ENCODE measurements around the gene OLFM1. TPM values are rescaled to one million over a fixed set of nuclear protein-coding genes. Genes with fewer than 3 reads are reported as not detected.
A peak's percentile ranks its signal among the peaks of the same experiment; 100 is the strongest.

Gene OLFM1
- polyA plus RNA-seq, 4 donors, result 3.8 to 7.3 (median 5.0) TPM

DNA sequence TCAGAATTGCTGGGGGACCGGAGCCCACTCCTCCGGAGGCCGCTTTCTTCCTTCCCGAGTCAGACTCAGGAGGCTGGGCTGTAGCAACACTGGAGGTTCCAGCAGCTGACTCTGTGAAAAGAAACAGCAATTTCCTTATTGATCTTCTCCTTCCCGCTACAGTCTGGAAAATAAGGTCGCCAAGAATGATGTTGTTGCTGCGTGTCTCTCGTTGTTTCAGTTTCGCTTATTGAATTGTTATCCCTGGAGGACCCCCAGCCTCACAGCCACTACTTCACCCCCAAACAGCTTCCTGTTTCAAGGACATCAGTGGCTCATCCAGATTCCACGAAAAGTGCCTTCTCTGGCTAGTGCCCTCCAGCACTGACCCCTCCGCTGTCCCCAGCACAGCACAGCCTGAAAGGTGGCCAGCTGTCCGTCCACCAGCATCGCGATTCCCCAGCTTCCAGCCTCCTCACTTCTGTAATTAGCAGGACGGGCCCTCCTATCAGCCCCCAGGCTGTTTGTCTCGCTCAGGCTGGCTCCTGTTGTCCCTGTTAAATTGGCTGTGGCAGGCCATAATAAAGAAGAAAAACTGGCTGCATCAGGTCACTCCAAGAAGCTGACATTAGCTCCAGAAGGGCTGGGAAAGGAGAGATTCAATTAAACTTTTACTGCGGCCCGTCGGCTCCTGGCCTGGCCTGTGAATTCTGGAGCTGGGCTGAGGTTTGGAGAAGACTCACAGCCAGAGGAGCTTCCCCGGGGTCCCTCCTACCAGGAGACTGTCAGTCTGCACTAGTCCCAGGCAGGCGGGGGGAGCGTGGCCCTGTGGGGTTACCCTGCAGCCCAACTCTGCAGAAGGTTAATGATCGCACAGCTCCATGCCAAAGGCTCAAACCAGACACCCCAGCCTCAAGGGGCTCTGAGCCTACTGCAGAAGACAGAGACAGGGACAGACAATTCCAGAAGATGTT, 40.5 kb downstream of the OLFM1 start:
- peak in 2 of 4 donors; percentile 10 to 16 for DNase-seq (ENCODE audit: low read depth in 4 of 4, low spot score in 3 of 4)

DNA sequence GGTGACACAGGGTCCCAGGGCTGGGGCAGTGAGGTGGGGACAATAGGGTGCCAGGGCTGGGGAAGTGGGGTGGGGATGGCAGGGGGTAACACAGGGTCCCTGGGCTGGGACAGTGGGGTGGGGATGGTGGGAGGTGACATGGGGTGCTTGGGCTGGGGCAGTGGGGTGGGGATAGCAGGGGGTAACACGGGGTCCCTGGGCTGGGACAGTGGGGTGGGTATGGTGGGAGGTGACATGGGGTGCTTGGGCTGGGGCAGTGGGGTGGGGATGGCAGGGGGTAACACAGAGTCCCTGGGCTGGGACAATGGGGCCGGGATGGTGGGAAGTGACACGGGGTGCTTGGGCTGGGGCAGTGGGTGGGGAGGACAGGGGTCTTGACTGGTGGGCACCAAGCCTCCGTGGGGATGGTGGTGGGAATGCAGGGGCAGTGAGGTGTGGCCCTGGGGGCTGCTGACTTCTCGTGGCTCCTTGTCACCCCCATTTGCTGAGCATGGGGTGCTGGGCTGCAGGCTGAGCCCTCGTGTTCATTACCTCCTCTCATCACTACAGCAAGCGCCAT, 41.7 kb downstream of the OLFM1 start:
- no peak for DNase-seq (ENCODE audit: low read depth in 4 of 4, low spot score in 3 of 4)

DNA sequence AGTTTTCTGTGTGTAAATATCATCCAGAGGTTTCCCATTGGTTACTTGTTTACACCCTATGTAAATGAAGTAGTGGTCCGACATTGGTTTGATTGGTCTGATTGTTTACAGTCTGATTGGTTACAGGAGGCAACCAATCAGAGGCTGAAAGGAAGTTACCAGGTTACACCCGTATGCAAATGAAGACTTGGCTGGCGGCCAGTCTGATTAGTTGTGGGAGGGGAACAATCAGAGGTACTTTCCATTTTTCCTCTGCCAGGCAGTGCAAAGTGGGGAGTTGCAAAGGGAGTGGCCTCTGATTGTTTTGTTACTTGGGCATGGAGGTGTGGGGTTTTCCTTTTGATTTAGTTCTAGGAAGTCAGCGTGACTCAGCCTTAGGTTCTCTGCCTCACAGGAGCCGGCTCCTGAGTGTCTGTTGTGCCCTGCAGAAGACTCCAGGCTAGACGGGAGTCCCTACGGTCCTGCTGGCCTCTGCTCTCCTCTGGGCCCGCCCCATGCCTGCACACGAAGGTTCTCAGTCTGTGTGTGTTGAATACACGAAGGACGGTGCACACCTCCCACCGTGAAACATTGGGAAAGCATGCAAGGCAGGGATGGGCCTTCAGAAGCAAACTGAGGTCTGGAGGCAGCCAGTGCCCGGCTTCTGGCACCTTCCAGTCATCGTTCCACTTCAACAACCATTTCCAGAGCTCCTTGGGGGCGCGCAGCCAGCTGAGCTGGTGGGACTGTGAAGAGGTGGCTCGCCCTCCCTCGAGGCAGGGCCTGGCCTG, 42.9 kb downstream of the OLFM1 start:
- DNase-seq (ENCODE audit: low read depth in 4 of 4, low spot score in 3 of 4), result no peak

DNA sequence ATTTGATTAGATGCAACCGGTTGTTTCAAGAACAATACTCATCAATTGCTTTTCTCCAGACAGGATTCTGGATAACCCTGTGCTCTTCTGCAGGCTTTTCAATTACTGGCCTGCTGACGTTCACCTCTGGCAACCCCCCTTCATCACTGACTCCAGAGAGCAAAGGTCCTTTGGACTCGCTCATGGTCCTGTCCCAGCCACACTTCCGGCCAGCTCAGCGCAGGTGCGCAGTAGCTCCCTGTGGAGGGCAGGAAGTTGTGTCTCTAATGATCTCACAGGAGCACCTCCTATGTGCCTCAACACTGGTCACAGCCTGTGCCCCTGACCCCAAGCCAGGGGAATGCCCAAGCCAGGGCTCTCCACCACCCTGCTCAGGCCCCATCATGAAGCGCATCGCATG, 44.0 kb downstream of the OLFM1 start:
- DNase-seq (ENCODE audit: low read depth in 4 of 4, low spot score in 3 of 4), result no peak

DNA sequence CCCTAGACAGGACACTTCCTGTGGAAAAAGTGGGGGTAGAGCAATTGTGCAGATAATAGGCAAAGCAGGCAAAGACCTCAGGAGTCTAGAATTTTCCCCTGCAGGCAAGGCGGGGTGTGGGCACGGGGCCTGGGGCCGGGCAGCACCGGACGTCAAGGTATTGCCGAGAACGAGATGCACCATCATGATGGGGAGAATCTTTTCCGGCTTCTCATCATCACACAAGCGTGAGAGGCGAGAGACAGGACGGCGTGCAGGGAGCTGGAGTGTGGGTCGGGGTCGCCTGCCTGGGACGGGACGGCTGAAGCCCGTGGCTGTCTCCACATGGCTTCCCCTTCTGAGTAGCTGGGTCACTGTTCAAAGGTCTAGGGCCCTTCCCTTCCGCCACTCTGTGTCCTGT, 44.5 kb downstream of the OLFM1 start:
- DNase-seq (ENCODE audit: low read depth in 4 of 4, low spot score in 3 of 4), result no peak

DNA sequence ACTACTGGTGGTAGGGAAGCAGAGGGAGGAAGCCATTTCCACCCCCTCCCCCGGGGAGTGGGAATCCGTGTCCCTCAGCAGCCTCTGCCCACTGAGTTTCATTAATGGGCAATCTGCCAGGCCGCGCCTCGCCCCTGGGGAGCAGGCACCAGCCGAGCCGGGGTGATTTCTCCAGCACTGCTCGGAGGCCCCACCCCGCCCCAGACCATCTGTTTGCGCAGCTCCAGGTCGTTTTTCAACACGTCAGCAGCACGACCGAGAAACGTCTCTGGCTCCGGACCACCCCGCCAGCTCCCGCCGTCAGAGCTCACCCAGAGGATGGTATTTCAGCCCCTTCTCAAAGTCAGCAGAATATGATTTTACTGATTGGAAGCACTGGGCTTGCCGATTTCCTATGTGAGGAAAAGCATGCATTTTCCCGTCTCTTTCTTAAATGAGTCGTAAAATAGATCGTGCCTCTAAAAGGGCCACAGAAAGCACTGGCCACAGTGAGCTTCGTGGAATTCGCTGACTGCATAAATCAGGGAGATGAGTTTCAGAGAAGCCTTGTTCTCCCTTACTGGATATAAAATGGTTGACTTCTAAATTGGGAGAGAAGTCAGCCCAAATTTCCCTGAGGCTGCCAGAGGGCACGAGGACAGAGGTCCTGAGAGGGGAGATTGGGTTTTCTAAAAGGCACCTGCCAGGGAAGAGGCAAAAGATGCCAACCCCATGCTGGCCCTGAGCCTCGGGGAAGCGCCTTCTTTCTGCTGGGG, 47.0 kb downstream of the OLFM1 start:
- DNase-seq (ENCODE audit: low read depth in 4 of 4, low spot score in 3 of 4), result no peak

DNA sequence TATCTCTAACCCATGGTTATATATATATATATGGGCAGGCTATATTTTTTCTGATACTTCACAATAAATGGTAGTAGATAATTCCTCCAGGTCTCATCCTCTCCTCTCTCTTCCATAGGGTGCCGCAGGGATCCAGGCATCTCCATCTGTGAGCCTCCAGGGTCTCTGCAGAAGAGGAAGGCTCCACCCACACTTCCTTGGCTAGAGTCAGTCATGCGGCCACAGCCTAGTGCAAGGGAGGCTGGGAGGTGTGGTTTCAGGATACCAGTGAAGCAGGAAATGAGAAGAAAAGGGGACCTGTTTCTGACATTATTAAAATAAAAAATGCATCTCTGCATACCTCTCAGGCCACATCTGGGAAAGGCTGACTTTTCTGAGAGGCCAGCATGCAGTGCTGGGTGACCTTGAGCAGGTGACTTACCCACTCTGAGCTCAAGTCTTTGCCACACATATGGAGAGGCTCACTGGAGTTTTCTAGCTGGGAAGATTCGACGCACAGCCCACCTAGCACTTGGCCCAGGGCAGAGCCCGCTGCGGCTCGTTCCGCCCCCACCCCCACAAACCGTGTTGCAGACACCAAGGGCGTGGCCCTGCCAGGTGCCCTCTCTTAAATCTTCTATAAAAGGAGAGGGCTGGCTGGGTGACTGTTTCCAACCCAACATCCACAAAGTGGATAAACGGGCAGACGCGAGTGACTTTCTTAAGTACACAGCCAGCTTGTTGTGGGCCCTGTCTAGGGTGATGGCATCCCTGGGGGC, 47.9 kb downstream of the OLFM1 start:
- no peak for DNase-seq (ENCODE audit: low read depth in 4 of 4, low spot score in 3 of 4)

DNA sequence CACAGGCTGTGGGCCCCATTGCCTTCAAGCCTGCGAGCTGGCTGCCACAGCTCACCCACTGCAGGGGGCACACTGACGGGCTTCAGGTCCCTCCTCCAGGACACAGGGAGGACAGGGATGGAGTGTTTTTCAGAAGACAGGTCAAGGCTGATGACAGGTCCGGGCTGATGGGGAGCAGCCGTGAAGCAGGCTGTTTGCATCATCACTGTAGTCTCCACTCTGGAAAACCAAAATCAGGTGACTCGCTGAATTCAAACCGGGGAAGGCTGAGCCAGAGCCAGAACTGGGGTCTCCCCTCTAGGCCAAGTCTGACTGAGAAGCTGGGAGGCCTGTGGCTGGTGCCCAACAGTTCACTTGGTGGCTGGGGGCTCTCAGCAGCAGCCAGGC, 48.5 kb downstream of the OLFM1 start:
- DNase-seq (ENCODE audit: low read depth in 4 of 4, low spot score in 3 of 4), result no peak

DNA sequence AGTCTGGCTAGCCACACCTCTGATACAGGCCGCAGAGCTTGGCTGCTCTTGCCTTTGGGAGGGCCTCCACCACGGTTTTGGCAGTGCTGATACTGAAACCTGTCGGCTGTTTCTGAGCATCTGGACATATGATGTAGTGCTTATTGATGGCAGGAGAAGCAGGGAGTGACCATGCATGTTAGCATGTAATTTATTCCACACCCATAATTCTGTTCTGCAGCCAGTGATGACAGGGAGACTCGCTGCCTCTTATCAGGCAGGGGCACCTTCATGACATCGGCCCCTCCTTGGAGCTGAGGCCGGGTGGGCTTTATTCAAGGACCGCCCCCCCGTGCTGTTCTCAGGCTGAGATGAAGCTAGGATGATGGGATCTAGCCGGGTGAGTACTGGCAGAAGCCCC, 49.0 kb downstream of the OLFM1 start:
- DNase-seq (ENCODE audit: low read depth in 4 of 4, low spot score in 3 of 4), result no peak

DNA sequence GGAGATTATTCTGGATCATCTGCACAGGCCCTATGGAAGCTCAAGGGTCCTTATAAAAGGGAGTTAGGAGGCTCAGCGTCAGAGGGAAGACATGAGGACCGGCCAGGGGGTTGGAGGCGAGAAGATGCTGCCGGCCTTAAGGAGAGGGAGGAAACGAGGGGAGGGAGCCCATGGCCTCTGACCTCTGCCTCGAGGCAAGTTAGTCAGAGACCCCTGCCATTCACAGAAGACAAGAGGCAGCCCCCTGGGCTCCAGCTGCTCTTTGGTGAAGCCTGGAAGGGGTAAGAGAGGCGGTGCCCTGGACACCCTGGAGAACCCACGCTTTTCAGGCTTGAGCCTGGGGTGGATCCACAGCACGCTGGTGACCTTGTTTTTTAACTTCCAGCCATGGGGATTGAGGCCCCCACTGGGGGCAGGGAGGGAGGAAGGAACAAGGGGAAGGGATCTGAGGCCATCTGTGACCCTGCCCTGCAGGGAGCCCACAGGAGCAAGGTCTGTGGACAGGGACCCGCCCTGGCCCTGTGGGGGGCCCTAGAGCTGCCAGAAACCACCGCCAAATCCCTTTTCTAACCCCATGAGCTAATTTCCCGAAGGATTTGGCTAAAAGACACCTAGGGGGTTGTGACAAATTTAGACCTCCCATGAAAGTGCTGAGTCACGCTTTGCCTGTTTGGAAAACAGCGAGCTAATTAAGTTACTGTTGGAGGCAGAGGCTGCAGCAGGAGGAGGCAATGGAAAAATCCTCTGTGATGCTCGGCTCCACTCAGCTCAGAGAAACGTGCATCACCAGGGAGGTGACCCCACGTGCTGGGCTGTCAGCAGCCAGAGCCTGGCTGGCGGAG, 49.7 kb downstream of the OLFM1 start:
- DNase-seq (ENCODE audit: low read depth in 4 of 4, low spot score in 3 of 4), result no peak

DNA sequence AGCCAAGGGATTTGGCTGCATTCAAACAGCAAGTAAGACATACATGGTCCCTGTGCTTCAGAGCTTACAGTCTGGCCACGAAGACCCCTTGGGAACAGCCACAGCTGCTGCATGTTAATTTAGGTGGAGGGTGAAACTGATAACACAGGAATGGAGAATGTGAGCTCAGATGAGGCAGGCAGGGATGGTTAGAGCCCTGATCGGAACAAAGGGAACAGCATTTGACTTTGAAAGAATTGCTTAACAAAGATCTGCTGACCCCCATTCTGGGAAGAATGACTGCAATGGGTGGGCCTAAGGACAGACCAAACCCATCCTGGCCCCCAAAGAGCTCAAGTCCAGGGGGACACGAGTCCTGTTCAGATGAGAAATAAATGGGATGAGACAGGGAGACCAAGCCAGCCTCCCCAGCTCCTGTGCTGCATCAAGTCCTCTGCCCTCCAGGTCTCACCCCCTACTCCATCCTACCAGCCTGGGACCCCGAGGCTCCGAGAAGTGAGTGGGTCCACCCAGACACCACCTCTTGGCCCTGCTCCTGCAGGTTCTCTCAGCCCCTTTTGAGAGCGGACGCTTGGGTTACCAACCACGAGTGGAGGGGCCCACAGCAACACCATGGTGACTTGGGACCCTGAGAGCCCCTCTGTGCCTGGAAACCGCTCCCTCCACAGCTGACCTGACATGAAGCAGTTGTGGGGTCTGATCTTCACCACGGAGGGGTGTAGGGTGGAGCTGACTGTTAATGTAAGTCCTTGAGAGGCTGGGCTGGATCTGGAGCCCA, 50.8 kb downstream of the OLFM1 start:
- no peak for DNase-seq (ENCODE audit: low read depth in 4 of 4, low spot score in 3 of 4)

DNA sequence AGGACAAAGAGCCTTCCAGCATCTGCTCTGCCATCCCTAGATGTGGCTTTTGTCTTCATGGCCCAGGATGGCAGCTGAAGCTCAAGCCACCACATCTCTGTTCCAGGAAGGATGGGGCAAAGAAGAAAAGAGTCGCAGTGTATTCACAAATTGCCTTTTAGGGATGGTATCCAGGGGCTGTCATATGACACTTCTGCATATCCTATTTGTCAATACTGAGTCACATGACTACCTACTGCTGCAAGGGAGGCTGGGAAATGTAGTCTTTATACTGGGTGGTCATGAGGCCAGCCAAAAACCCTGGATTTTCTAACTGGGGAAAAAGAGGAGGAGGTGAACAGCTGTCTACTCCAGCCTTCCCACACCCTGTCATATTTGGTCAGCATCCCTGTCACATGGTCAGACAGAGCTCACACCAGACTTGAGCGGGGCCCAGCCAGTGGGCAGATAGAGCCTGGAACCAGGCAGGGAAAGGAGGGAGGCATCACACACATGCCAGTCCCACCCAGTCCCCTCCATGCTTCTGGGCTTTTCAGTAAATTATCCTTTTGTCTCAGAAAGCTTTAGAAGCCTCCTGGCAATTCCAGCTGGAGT, 52.0 kb downstream of the OLFM1 start:
- DNase-seq (ENCODE audit: low read depth in 4 of 4, low spot score in 3 of 4), result no peak

DNA sequence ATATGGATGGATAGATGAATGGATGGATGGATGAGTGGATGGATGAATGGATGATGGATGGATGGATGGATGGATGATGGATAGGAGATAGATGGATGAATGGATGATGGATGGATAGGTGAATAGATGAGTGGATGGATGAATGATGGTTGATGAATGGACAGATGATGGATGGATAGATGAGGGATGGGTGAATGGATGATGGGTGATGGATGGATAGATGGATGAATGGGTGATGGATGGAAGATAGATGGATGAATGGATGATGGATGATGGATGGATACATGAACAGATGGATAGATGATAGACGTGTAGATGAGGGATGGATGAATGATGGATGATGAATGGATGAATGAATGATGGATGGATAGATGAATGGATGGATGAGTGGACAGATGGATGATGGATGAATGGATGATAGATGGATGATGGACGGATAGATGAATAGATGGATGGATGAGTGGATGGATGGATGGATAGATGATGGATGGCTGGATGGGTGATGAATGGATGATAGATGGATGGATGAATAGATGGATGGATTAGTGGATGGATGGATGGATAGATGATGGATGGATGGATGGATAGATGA, 53.8 kb downstream of the OLFM1 start:
- no peak for DNase-seq (ENCODE audit: low read depth in 4 of 4, low spot score in 3 of 4)

DNA sequence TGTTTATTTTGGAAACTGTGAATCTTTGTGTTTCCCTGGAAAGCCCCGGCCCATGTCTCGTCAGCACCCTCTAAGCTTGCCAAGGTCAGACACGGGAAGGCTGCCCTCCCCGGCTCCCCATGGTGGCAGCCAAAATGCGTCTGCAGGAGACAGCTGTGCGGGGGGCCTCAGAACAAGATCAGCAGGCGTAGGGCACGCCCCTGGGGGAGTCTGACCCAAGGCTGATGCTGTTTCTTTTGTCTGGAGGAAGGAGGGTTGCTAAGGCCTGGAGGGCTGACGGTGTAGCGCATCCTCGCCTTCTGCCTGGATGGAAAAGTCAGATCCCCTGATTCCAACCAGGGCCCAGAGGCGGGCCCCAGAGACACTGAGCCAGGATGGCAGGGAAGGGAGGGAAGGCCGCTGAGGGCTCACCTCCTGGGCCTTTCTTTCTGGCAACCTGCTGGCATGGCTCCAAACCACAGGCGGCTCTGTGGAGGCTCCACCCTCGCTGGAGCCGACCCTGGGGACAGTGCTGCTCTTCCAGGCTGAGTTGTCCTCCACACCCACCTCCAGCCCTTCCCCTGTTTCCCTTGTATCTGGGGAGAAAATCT, 57.2 kb downstream of the OLFM1 start:
- DNase-seq (ENCODE audit: low read depth in 4 of 4, low spot score in 3 of 4), result no peak

DNA sequence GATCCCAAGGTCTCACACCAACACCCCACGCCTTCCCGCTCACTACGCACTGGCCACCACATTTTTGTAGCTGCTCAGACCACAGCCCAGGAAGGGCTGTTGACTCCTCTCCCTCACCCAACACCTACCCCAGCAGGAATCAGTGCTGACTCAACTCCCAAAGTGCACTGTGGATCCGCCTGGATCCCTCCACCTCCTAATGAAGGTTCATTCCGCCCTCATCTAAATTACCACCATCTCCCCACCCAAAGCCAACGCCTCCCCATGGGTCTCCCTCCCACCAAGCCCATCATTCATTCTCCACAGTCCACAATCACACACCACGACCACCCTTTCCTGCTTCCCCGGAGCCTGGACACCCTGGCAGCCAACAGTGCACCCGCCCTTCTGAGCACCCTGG, 57.8 kb downstream of the OLFM1 start:
- DNase-seq (ENCODE audit: low read depth in 4 of 4, low spot score in 3 of 4), result no peak

DNA sequence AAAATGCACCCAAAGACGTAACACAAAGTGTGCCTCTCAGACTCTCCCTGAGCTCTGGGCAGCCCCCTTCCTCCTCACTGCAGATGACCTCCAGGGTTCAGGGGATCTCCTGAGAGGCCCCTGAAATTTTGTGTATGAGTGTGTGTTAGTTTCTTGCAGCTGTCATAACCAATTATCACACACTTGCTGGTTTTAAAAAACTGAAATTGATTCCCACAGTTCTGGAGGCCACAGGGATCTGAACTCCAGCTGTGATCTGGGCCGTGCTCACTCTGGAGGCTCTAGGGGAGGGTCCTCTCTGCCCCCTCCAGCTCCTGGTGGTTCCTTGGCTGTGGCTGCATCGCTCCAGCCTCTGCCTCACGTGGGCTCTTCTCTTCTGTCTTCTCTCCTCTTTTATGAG, 58.8 kb downstream of the OLFM1 start:
- no peak for DNase-seq (ENCODE audit: low read depth in 4 of 4, low spot score in 3 of 4)

DNA sequence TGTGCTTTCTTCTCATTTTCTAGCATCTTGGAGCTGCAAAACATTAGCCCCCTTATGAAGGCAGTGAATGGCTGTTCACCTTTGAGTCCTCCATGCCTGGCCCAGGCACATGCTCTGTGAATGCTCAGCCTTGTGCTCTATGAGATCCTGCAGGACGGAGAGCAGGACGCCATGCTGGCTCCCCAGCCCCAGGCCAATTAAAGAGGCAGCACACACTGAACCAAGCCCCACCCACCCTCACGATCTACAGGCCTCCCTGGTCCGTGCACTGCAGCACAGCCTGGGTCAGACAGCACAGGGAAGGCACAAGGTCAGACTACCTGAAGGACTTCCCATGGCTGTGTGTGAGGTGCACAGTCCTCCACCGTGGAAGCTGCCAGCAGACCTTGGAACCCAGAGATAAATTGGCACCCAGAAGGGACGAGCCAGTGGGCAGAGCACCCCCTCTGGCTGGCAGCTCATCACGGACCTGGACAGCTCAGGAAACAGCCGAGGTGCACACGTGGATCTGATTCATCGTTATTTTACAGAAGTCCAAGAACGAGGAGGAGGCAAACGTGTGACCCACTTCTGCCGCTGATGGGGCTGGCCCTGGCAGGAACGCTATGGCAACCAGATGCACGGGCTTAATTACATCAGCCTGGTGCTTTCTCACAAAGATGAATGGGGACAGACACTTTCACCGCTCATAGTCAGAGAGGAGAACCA, 59.5 kb downstream of the OLFM1 start:
- DNase-seq (ENCODE audit: low read depth in 4 of 4, low spot score in 3 of 4), result no peak

All from right renal pelvis (tissue), 4 donors.